ENCODE measurements around the gene CAPZB.

CAPZB gene

GRCh38 chr1:19385221-19385620 lies 100.1 kb downstream of the CAPZB start:
- DNase-seq (ENCODE audit: low spot score): no peak

- DNase-seq (ENCODE audit: low spot score): no peak
Observed at GRCh38 chr1:19384772-19385187, 100.6 kb downstream of the CAPZB start.

GRCh38 chr1:19384113-19384512 lies 101.2 kb downstream of the CAPZB start:
- peak; percentile 10 for DNase-seq (ENCODE audit: low spot score)

- no peak for DNase-seq (ENCODE audit: low spot score)
Observed at GRCh38 chr1:19382222-19382621, 103.1 kb downstream of the CAPZB start.

GRCh38 chr1:19381261-19381660 lies 104.1 kb downstream of the CAPZB start:
- DNase-seq (ENCODE audit: low spot score): no peak

GRCh38 chr1:19377812-19378718 lies 107.3 kb downstream of the CAPZB start:
- no peak for DNase-seq (ENCODE audit: low spot score)

GRCh38 chr1:19376428-19377372 lies 108.6 kb downstream of the CAPZB start:
- DNase-seq (ENCODE audit: low spot score): no peak

- DNase-seq (ENCODE audit: low spot score): no peak
Observed at GRCh38 chr1:19375631-19376400, 109.5 kb downstream of the CAPZB start.

- no peak for DNase-seq (ENCODE audit: low spot score)
Observed at GRCh38 chr1:19374926-19375325, 110.4 kb downstream of the CAPZB start.

- DNase-seq (ENCODE audit: low spot score): no peak
Observed at GRCh38 chr1:19374083-19374801, 111.1 kb downstream of the CAPZB start.

- DNase-seq (ENCODE audit: low spot score): no peak
Observed at GRCh38 chr1:19373211-19374082, 111.9 kb downstream of the CAPZB start.

GRCh38 chr1:19372602-19373001 lies 112.7 kb downstream of the CAPZB start:
- no peak for DNase-seq (ENCODE audit: low spot score)

- DNase-seq (ENCODE audit: low spot score): no peak
Observed at GRCh38 chr1:19372136-19372514, 113.2 kb downstream of the CAPZB start.

- DNase-seq (ENCODE audit: low spot score): no peak
Observed at GRCh38 chr1:19371226-19372135, 113.9 kb downstream of the CAPZB start.

- no peak for DNase-seq (ENCODE audit: low spot score)
Observed at GRCh38 chr1:19370453-19371170, 114.7 kb downstream of the CAPZB start.

GRCh38 chr1:19369396-19370090 lies 115.8 kb downstream of the CAPZB start:
- DNase-seq (ENCODE audit: low spot score): no peak

GRCh38 chr1:19368964-19369363 lies 116.4 kb downstream of the CAPZB start:
- no peak for DNase-seq (ENCODE audit: low spot score)

- DNase-seq (ENCODE audit: low spot score): no peak
Observed at GRCh38 chr1:19368050-19368449, 117.3 kb downstream of the CAPZB start.

All from kidney capillary endothelial cell (primary cell).